GM19023 (cell line): ENCODE data around the gene SGPP2.
"Not testable (repeated sequence)": the region's sequence is repeated elsewhere in the genome, so short reads cannot be mapped to it uniquely, and the experiment has no call there.

Experiments
- ATAC-seq: cut with Tn5 transposase; IDR thresholded peaks from one replicate; pipeline ENCODE4 v1.9.1; 2021; ENCODE audit warnings: mild to moderate bottlenecking, moderate library complexity; ENCODE audit not compliant: unreplicated experiment

SGPP2 gene

DNA sequence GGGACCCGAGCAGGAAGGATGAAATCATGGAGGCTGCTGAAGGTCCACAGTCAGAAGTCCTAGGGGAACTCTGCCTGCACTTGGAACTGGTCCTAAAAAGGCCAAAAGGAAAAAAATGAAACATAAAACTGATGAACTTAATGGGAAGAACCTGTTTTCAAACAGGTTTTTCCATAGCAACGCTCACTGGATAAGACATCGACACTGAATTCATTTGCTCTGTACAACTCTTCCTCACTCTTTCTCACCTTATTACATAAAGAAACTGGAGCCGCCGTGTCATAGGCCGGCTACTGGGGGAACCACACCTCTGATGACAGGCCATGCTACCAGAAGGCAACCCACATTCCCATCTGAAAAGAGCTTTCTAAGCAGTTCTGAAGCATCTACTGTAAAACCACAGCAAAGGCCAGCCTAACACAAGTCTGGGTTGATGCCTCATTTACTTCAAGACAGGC, 147.9 kb downstream of the SGPP2 start:
- no peak for ATAC-seq

DNA sequence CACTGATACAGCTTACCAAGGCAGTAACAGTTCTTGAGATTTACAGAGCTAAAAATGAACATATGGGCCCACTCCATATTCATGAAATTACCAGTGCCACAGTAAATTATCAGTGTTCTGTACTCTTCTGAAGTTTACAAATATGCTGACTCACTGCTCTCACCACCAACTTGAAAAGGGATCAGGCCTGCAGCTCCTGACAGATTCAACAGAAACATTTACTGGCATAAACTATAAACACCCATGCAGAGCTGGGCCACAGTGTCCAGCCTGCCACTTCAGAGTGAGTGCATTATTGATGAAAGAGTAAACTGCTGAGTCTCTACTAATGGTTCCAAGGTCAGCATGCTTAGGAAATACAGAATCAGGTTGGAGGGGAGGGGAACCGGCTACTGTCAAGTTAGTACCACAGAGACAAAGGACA, 148.4 kb downstream of the SGPP2 start:
- ATAC-seq = no peak

DNA sequence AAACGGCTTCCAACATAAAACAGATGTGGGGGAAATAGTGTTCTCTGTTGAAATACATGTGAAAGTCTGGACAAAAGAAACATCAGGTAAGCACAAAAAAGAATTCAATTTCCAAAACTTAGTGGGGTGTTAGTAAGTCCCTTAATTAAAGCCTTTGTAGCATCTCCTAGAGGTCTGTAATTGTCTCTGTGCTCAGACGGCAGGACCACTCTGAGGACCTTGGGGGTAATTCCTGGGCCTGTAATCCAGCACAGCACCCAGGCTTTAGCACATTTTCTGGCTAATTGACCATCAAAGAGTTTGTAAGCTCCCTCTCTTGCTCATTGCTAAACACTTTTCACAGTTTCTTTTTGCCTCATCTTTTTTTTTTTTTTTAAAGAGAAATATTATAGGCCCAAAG, 151.3 kb downstream of the SGPP2 start:
- ATAC-seq = no peak

DNA sequence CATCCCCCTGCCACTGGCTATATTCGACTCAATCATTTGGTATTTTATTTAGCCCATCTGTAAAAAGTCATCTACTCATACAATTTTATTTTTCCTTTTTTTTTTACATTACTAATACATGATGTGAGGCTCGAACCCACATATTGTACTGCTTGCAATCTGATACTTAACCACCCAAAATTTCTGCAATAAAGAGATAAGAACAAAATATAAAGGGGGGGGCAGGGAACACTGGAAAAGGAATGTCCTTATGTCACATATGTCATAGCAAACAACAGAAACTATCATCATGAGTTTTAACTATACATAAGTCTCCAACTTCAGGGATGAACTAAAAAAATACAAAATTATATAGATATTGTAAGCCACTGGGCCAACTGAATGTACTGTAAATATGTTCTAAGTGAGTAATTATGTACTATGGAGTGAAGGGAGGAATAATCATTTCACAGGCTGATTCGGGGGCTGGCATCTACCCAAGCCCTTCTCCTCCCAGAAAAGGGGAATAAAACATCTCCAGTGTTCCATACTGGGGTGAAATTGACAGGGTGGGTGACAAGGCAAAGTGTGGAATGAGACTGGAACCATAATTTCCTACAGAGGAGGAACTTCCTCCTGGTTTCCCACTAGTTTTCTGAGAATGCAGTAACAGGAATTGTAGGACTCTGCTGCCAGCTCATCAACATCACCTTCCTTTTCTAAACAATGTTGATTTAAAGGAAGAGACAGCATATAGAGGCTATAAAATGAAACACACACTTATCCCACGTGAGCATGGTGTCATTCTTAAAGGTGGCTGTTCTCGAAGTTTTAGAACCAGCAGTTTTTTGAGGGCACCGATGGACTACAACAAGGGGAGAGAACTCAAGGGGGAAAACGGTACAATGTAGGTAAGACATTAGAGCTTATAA, 152.1 kb downstream of the SGPP2 start:
- ATAC-seq = no peak

DNA sequence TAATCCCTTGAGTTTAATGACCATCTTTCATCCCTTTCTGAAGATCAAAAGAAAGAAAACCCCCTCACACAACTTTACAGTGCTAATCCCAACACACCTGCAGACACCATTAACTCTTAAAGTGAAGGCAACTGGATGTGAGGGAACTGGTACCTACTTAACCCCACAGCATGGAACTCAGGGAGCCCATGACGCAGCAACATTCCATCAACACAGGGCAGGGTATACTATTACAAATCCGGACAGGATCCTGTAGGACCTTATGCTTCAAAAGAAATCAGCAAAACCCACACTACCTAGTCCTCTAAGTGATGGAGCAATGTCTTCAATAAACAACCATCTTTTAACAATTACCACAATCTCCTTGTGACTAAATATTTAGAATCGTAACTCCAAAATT, 153.0 kb downstream of the SGPP2 start:
- no peak for ATAC-seq

DNA sequence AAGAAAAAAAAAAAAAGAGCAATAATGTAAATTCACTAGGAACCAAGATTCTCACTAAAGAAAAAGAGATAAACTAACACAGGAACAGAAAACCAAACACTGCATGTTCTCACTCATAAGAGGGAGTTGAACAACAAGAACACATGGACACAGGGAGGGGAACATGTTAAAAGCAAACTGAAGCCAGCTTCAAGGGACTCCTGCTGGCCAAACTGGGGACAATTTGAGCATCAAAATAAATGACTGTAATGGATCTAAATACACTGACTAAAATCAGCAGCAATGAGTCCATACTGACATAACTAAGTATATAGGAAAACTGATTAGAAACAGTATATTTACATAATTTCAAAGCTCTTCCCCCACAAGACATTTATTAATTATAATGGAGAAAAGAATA, 158.6 kb downstream of the SGPP2 start:
- no peak for ATAC-seq

DNA sequence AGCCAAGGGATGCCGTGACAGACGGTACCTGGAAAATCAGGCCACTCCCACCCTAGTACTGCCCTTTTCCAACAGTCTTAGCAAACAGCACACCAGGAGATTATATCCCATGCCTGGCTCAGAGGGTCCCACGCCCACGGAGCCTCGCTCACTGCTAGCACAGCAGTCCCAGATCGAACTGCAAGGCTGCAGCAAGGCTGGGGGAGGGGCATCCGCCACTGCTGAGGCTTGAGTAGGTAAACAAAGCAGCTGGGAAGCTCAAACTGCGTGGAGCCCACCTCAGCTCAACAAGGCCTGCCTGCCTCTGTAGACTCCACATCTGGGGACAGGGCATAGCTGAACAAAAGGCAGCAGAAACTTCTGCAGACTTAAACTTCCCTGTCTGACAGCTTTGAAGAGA, 160.2 kb downstream of the SGPP2 start:
- ATAC-seq = not testable (repeated sequence)

DNA sequence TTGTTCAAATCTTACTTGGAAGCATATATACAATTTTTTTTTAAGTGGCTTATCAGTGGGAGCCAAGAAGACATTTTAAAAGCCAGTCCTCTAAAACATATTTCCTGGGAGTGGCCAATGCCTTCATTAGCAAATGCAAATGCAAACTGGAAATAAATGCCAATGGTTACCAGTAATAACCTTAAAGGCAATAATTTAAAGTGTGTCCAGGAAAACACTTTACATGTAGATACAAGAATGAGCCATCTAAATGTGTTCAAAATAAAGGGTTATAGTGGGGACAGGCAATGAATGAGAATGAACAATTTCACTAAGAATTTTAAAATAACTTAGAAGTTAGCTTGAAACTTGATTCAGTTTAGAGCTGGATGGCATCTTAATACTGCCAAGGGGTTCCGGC, 167.3 kb downstream of the SGPP2 start:
- ATAC-seq = no peak

DNA sequence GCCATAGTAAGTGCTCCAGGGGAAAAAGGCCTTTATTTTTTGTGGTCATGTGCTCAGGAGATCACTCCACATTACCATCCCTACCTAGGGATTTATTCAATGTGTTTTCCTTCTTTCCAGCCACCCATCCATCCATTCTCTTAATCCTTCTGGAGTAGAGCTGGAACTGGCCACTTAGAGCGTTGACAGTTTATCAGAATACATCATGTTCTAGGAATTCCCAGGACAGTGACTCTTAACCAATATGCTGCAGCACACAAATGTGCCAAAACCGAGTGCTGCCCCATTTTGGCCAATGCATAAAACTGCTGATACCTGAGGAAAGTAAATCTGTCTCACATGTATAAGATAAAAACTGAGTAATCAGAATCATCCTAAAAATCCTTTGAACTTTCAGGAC, 167.8 kb downstream of the SGPP2 start:
- no peak for ATAC-seq

DNA sequence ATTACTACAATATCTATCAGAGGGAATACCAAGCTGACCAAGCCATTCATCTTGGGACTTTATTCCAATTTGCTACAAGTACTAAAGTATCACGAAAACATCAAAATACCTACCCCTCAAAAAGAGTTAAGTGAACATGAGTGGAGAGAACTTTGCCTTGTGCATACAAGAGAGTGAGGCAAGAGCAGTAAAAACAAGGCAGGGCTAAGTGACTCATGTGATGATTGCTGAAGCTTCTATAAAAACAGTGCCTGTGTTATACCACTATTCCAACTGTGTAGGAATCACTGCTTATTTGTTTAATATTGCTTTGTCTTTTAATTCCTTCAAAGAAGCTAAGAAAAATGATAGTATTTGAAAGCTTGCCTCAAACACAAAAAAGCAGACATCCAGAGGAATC, 170.3 kb downstream of the SGPP2 start:
- ATAC-seq = no peak

DNA sequence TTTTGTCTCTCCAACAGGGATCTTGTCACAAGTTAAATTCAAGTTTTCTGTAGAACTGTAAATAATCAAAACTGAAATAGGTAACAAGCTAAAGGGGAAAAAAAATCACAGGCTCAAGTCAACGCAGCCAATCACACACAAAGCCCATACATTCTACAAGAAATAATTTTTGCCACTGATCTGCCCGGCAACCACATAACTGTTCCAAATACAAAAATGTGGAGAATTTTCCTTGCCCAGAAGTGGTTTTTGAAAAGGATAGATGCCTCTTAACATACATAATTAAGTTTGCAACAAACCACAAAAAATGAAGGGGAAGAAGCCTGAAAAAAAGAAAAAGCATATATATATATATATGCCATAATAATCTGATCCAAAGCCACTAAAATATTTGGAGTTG, 171.2 kb downstream of the SGPP2 start:
- ATAC-seq = no peak

DNA sequence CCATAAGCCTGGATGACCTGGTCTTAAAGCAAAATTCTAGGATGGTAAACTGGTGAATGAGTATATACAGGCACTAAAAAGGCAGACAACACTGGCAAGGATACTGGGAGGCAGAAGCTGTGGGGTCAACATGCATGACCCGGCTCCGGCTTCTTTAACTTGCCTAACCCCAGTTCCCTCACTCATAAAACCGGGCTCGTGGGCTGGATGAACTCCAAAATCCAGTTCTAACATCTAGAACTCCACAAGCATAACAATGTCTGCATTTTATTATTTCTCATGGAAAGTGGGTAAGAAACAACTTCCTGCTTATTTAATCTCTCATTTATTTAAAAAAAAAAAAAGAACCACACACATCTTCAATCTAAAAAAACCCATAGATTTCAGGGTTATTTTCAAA, 174.3 kb downstream of the SGPP2 start:
- no peak for ATAC-seq

DNA sequence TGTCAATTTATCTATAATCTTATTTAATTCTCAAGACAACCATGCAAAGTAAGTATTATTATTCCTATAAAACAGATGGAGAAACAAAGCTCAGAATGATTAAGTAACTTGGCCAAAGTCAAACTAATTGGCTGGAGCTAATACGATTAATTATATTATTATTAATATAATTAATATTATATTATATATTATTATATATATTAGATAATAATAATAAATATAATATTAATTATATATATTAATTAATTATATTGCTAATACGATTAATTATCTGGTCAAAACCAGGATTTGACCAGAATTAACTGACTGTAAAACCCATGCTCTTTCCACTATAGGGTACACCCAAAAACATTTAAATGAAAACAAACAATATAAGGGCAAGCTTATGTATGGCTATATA, 179.2 kb downstream of the SGPP2 start:
- no peak for ATAC-seq

DNA sequence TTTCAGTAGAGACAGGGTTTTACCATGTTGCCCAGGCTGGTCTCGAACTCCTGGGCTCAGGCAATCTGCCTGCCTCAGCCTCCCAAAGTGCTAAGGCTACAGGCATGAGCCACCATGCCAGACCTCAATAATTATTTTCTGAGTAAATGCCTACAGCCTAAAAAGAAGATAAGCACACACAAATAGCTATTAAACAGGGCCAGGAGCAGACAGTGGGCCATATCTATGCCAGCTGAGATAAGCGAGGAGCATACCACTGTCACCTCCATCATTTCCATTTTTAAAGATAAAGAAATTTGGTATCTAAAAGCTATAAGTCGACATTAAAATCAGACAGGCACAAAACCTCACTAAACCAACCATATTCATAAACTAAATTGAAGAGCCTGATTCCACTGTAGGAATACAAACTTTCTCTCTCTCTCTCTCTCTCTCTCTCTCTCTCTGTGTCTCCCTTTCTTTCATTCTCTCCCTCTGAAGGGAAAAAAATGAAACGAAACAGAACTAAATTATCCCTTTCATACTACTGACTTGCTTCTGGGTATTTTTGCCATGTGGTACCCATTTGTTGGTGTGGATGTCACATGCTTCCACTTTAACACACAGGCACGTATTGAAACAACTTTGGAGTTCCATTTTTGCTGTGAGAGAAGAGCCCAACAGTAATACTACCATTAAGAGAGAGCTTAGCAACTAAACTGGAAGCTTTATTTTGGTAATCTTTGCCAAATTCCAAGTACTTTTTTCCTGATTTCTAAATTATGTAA, 180.6 kb downstream of the SGPP2 start:
- ATAC-seq = no peak

DNA sequence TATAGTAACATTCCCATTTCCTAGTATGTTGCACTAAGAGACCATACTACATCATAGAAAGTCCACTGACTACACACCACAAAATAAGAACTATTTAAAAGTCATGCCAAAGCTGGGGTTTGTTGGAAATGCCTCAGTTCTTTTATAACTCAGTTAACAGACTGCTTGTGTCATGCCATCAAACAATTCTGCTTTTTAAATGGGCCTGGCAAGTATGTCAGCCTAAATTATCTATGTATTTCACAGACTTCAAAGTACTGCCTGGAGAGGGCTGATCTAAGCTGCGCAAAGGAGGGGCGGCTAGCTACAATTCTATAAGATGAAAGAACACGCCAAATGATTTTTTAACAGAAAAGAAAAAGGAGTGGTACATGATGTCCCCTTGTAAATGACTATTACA, 182.0 kb downstream of the SGPP2 start:
- ATAC-seq = no peak

DNA sequence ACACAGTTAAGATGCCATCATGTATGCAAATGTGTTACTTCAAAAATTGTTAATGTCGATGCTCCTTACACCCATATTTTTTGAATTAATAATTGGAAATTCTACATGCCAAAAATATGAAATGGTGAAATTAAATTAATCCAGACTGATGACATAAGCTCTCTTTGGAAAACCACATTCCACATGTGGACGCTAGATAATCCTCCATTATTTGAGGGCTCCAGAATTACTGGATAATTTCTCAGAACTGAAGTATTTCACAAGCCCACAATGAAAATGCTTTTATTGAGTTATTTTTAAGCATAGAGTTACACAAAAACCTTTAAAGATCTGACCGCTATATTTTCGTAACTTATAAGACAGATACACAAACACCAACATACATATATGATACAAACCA, 183.7 kb downstream of the SGPP2 start:
- ATAC-seq = no peak

DNA sequence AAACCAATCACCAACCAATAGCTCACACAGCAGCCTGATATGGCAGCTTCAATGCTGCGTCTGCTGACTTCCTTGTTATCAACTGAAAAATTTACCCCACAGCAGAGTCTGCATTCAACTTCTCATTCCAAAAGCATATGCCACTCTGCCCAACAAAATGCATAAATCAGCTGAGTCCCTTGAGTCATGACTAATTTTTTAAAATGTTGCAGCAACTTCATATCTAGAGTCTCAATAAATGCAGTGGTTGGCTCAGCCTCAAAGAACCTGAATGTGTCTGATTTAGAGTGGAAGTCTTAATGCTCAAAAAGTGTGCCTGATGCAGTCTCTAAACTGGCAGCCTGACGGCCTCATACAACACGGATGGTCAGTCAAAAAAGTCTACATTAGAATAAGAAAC, 185.0 kb downstream of the SGPP2 start:
- no peak for ATAC-seq
